Sigmoid colon (tissue), 7 donors: ENCODE data around the gene APOL3. TPM values are rescaled to one million over a fixed set of nuclear protein-coding genes. Genes with fewer than 3 reads are reported as not detected.
A peak's percentile ranks its signal among the peaks of the same experiment; 100 is the strongest.
"Not testable (repeated sequence)": the region's sequence is repeated elsewhere in the genome, so short reads cannot be mapped to it uniquely, and the experiment has no call there.

Experiments
- DNase-seq: peaks from one replicate; pipeline ENCODE4 v3.0.0-alpha.2; 2019
- H3K27ac ChIP-seq, 4 donors: fragments of 200-600 bp; sonication (generic); one replicate each; pipeline ENCODE4 v1.5.1; 2016 to 2019; ENCODE audit warnings: mild to moderate bottlenecking in 1 of 4
- H3K27me3 ChIP-seq, 3 donors: fragments of 200-600 bp; sonication (generic); one replicate each; pipeline ENCODE4 v1.5.1; 2019; ENCODE audit warnings: mild to moderate bottlenecking in 1 of 3
- H3K36me3 ChIP-seq, 4 donors: fragments of 200-600 bp; sonication (generic); one replicate each; pipeline ENCODE4 v1.5.1; 2016 to 2019
- H3K4me1 ChIP-seq, 4 donors: fragments of 200-600 bp; sonication (generic); one replicate each; pipeline ENCODE4 v1.5.1; 2017 to 2019
- H3K4me3 ChIP-seq, 4 donors: fragments of 200-600 bp; sonication (generic); one replicate each; pipeline ENCODE4 v1.5.1; 2017 to 2019; ENCODE audit warnings: mild to moderate bottlenecking in 2 of 4, moderate library complexity in 1 of 4
- H3K9me3 ChIP-seq, 4 donors: fragments of 200-600 bp in 3 of 4; sonication (generic) in 3 of 4; one replicate each; pipeline versions ENCODE4 v1.5.1 to v1.6.1; 2013 to 2019
- CTCF ChIP-seq, 4 experiments: fragments of 450-650 bp in 3 of 4; fragments of 200-600 bp in 1 of 4; IDR thresholded peaks; one replicate each; pipeline ENCODE4 v1.5.1; 2016 to 2019; ENCODE audit warnings: antibody characterized with exemption in 4 of 4, mild to moderate bottlenecking in 3 of 4, moderate library complexity in 2 of 4
- EP300 ChIP-seq, 4 donors: sonication (generic); formaldehyde crosslinking; IDR thresholded peaks; one replicate each; pipeline ENCODE4 v1.6.1; 2017; ENCODE audit warnings: antibody characterized with exemption in 4 of 4
- POLR2A ChIP-seq, 2 donors: fragments of 450-650 bp; IDR thresholded peaks; one replicate each; pipeline ENCODE4 v1.6.1; 2016; ENCODE audit warnings: antibody characterized with exemption in 2 of 2, mild to moderate bottlenecking in 2 of 2, moderate library complexity in 2 of 2
- POLR2AphosphoS5 ChIP-seq, 4 donors: sonication (generic); formaldehyde crosslinking; IDR thresholded peaks; one replicate each; pipeline ENCODE4 v1.6.1; 2017; ENCODE audit warnings: antibody characterized with exemption in 4 of 4
- WGBS, 2 donors: extraction: QIAGEN DNeasy Blood & Tissue Kit; methylation state at CpG; one replicate each; pipeline ENCODE4 v1.1.7; 2013; 5-methylcytosine and 5-hydroxymethylcytosine counted together
- intact Hi-C: fragments of 100-400 bp; cut with DNase I; formaldehyde crosslinking; loops from one replicate; pipeline ENCODE4 v1.15.1; 2023
- polyA plus RNA-seq, 3 donors: library from polyadenylated mRNA; stranded (reverse); fragments of 200-250 nt; gene quantifications; one replicate each; pipeline ENCODE4 v1.2.3, GENCODE V29; 2013
- total RNA-seq, 4 donors: library from RNA; depleted of rRNA; stranded (reverse); fragments of >200 nt; gene quantifications; one replicate each; pipeline ENCODE4 v1.1.0, GENCODE V29; 2016
- donor health status: healthy with polysubstance abuse.
- donor health status: Bipolar disorder and iron deficiency.
- donor health status: healthy.

Gene APOL3
- total and polyA plus RNA-seq, 7 donors, result 7.4 to 48.9 (median 27.4) TPM

DNA sequence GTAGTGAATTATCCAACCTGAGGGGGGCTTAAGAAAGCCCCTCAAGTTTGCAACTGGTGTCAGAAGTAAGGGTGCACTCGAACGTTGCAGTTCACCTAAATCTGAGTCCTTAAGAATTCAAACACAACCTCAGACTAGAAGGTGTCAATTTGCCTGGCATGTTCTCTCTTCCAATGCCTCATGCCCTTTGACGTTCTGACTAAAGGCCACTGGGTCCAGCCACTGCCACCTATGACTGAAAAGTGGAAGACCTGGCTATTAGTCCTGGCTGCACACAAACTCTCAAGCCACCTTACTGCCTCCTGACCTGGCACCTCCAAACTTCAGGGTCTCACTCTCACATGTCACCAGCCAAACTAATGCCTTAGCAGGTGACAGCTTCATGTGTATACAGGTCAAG, 33.0 kb upstream of the APOL3 start:
- TF ChIP-seq EP300 (IDR thresholded peaks at IDR 0.05) (no peak), POLR2AphosphoS5 (IDR thresholded peaks at IDR 0.05) (no peak), POLR2A (IDR thresholded peaks at IDR 0.05) (no peak), CTCF (IDR thresholded peaks at IDR 0.05) (no peak)
- no peaks in the 10 kb centered on the region for H3K36me3 ChIP-seq
- H3K27ac ChIP-seq, result no peak overlapping the region
- intact Hi-C loops, result no loop called here
- H3K4me3 ChIP-seq, result no peak overlapping the region
- H3K9me3 ChIP-seq, result no peaks in the 10 kb centered on the region
- 59 to 80% methylated on average over 3 of the region's 3 CpGs for WGBS, 2 donors
- no peaks in the 10 kb centered on the region for H3K27me3 ChIP-seq
- DNase-seq, result no peak
- peaks cover 0 to 28% (median 3%) of the 10 kb centered on the region in 4 donors for H3K4me1 ChIP-seq

DNA sequence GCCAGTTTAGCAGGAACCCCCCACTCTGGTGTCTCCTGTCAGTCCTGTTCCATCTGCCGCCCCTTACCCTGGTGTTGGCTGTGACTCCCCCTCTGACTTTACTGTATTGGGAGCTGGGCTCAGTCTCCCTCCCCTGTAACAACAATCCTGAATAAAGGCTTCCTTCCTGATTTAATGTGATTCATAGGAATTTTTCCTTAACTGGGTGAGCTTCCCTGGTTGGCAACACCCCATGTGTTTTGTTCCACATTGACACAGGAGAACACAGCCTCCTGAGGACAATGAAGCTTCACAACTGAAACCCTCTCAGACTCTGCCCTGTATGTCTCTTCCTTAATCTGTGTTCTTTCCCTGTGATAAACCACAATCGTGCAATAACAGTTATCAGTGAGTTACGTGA, 32.6 kb upstream of the APOL3 start:
- intact Hi-C loops, result no loop called here

GRCh38 chr22:36192542-36192941, 32.0 kb upstream of the APOL3 start:
- DNase-seq, result no peak
- H3K27me3 ChIP-seq, result no peaks in the 10 kb centered on the region
- 46 to 77% methylated on average over 4 of the region's 4 CpGs for WGBS, 2 donors
- no peaks in the 10 kb centered on the region for H3K9me3 ChIP-seq
- peaks cover 0 to 25% (median under 1%) of the 10 kb centered on the region in 4 donors for H3K4me1 ChIP-seq
- intact Hi-C loops, result no loop called here
- H3K27ac ChIP-seq, result peak overlapping the region in 1 of 4 donors; percentile 75
- TF ChIP-seq EP300 (IDR thresholded peaks at IDR 0.05), result no peak
- no peak for TF ChIP-seq POLR2A (IDR thresholded peaks at IDR 0.05)
- TF ChIP-seq CTCF (IDR thresholded peaks at IDR 0.05), result no peak
- no peak for TF ChIP-seq POLR2AphosphoS5 (IDR thresholded peaks at IDR 0.05)
- H3K36me3 ChIP-seq, result no peaks in the 10 kb centered on the region
- H3K4me3 ChIP-seq, result no peak overlapping the region

More for the DNA sequence above, 32.6 kb upstream of the APOL3 start:
- WGBS, 2 donors, result 76 to 87% methylated on average over 3 of the region's 3 CpGs
- H3K9me3 ChIP-seq, result no peaks in the 10 kb centered on the region
- H3K27ac ChIP-seq, result no peak overlapping the region
- H3K27me3 ChIP-seq, result no peaks in the 10 kb centered on the region
- H3K4me1 ChIP-seq, result peaks cover 0 to 28% (median 3%) of the 10 kb centered on the region in 4 donors
- no peak for DNase-seq
- H3K36me3 ChIP-seq, result no peaks in the 10 kb centered on the region
- TF ChIP-seq EP300 (IDR thresholded peaks at IDR 0.05) (no peak), CTCF (IDR thresholded peaks at IDR 0.05) (no peak), POLR2A (IDR thresholded peaks at IDR 0.05) (no peak)
- no peak overlapping the region for H3K4me3 ChIP-seq

DNA sequence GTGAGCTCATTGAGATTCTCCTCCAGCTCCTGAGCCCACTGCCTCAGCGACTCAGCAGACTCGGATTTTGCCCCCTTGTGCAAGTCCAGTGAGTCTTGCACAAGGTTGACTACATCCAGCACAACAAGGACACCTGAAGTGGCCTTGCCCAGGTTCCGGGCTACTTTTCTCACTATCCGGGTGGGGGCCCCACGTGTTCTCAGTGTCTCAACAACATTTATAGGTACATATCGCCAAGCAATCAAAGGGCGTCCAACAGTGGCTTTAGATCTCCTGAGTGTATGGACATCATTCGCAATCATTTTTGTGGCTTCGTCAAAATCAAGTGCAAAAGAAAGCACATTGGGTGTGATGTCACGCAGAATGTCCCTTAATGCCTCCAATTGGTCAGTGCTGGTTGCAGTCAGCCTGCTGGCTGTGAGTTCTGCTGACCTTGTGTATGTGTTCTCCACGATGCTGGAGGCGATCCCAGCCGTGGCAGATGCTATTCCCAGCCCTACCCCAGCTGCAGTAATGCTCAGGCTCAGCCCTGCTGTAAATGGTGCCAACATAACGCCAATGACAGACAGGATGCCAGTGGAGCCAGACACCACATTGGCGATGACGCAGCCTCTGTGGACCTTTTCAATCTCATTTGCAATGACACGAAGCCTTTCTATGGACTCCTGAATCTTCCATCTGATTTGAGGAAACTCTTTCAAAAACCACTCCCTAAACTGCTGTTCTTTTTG, 30.7 kb upstream of the APOL3 start:
- Histone ChIP-seq H3K4me1 (peaks cover 0 to 15% (median 0%) of the 10 kb centered on the region in 4 donors), H3K27ac (peak overlapping the region; percentile 18 to 75 (median 59)), H3K36me3 (no peaks in the 10 kb centered on the region), H3K27me3 (no peaks in the 10 kb centered on the region), H3K9me3 (no peaks in the 10 kb centered on the region), H3K4me3 (no peak overlapping the region)
- 77 to 81% methylated on average over 17 of the region's 17 CpGs for WGBS, 2 donors
- peak; percentile 93 for DNase-seq
- intact Hi-C loops, result no loop called here
- no peak for TF ChIP-seq POLR2A (IDR thresholded peaks at IDR 0.05)
- peak; percentile 21 to 61 (median 56) for TF ChIP-seq POLR2AphosphoS5 (IDR thresholded peaks at IDR 0.05)
- TF ChIP-seq EP300 (IDR thresholded peaks at IDR 0.05), result no peak

- WGBS, 2 donors, result 94 to 96% methylated on average over 3 of the region's 6 CpGs
- intact Hi-C loops, H3K9me3 ChIP-seq, H3K27ac ChIP-seq, H3K4me3 ChIP-seq, H3K36me3 ChIP-seq, DNase-seq, H3K27me3 ChIP-seq: not testable (repeated sequence)
- H3K4me1 ChIP-seq, result peaks cover 0 to 15% (median 0%) of the 10 kb centered on the region in 4 donors
These were observed 27.3 kb upstream of the APOL3 start for GRCh38 chr22:36187862-36188261.
